Ovary (tissue), 10 donors: Measurements from ENCODE around the gene HNRNPA3. TPM values are rescaled to one million over a fixed set of nuclear protein-coding genes. Genes with fewer than 3 reads are reported as not detected.

Experiments
- DNase-seq, 5 donors: peaks; one replicate each; pipeline ENCODE4 v3.0.0-alpha.2; 2019 to 2020
- H3K27ac ChIP-seq, 2 donors: fragments of 200-600 bp; one replicate each; pipeline versions ENCODE4 v1.5.1 to v1.8.0; 2019 to 2022
- H3K27me3 ChIP-seq: fragments of 200-600 bp; one replicate; pipeline ENCODE4 v1.8.0; 2022
- H3K36me3 ChIP-seq: fragments of 200-600 bp; sonication (generic); one replicate; pipeline ENCODE4 v1.5.1; 2019
- H3K4me1 ChIP-seq: one replicate; pipeline ENCODE4 v1.8.1; 2013; ENCODE audit warnings: mild to moderate bottlenecking, moderate library complexity; ENCODE audit not compliant: insufficient read depth
- H3K4me3 ChIP-seq: fragments of 200-600 bp; sonication (generic); one replicate; pipeline ENCODE4 v1.5.1; 2017
- H3K9me3 ChIP-seq, 2 donors: fragments of 200-600 bp in 1 of 2; sonication (generic) in 1 of 2; one replicate each; pipeline versions ENCODE4 v1.5.1 to v1.8.1; 2013 to 2019; ENCODE audit warnings: mild to moderate bottlenecking in 1 of 2, moderate library complexity in 1 of 2
- EP300 ChIP-seq: sonication (generic); formaldehyde crosslinking; IDR thresholded peaks from one replicate; pipeline ENCODE4 v1.6.1; 2017; ENCODE audit warnings: antibody characterized with exemption
- POLR2A ChIP-seq: fragments of 450-650 bp; IDR thresholded peaks from one replicate; pipeline ENCODE4 v1.6.1; 2017; ENCODE audit warnings: antibody characterized with exemption, mild to moderate bottlenecking, moderate library complexity
- WGBS, 3 donors: extraction: QIAGEN DNeasy Blood & Tissue Kit in 1 of 3; methylation state at CpG; one replicate each; pipeline versions ENCODE4 v1.1.5 to v1.1.7; 2013 to 2017; 5-methylcytosine and 5-hydroxymethylcytosine counted together
- intact Hi-C, 4 donors: fragments of 100-400 bp; cut with DNase I; formaldehyde crosslinking; loops; one replicate each; pipeline versions ENCODE4 v1.11.0 to v1.15.1; 2022 to 2023
- long read RNA-seq, 3 donors: library from polyadenylated mRNA in 2 of 3; unstranded in 2 of 3; transcript quantifications; one replicate each; pipeline ENCODE4 v2.0.0 and lab custom pipeline, GENCODE V29; 2021 to 2026
- polyA plus RNA-seq, 2 donors: library from polyadenylated mRNA; stranded (reverse); fragments of 200-250 nt in 1 of 2; fragments of 350-450 nt in 1 of 2; fragmentation: Illumina TruSeq in 1 of 2; extraction: RNeasy Lipid Tissue Mini Kit (QIAGEN cat#74804) in 1 of 2; gene quantifications; one replicate each; pipeline ENCODE4 v1.2.3, GENCODE V29; 2013 to 2014
- total RNA-seq, 7 donors: library from RNA; depleted of rRNA in 2 of 7; stranded (reverse); fragments of >200 nt in 2 of 7; fragmentation: NEBNext Ultra II Directional in 3 of 7; extraction: Animal tissue kit (Norgen Biotek cat#: 25700) in 3 of 7; gene quantifications; one replicate each; pipeline versions ENCODE4 v1.1.0 to v1.2.4, GENCODE V29; 2016 to 2023
- TF ChIP-seq, protein P1 (sequence below), 3 donors: fragments of 450-650 bp in 2 of 3; fragments of 200-600 bp in 1 of 3; IDR thresholded peaks; one replicate each; pipeline versions ENCODE4 v1.5.1 to v1.8.0; 2016 to 2022; ENCODE audit warnings: antibody characterized with exemption in 3 of 3, mild to moderate bottlenecking in 1 of 3
- donor health status: DM: no; HTN: no; CAD: no; lungs with moderate emphysema.
- donor health status: DM: no; HTN: no; CAD: no.
- donor health status: Bipolar disorder and iron deficiency.
- donor health status: DM: yes; HTN: yes; CAD: no.
- donor health status: DM: no; HTN: no; CAD: no.
- donor health status: DM: yes; HTN: yes; CAD: no.

The HNRNPA3 gene
- 100 to 1,000 TPM in 5 of 7 donors, 10 to 100 TPM in 2; 71.0 to 240 (median 216) TPM for total RNA-seq
- polyA plus RNA-seq: 100 to 1,000 TPM; 175 to 273 TPM
- long read RNA-seq, donor 1, full-length matches to known transcripts: 92 of 153 reads
- long read RNA-seq, donor 1, partial matches to known transcripts: 17 of 153 reads
- long read RNA-seq, donor 1, other reads (novel, unspliced or antisense): 44 of 153 reads
- long read RNA-seq, donor 2, full-length matches to known transcripts: 53 of 356 reads
- long read RNA-seq, donor 2, partial matches to known transcripts: 258 of 356 reads
- long read RNA-seq, donor 2, other reads (novel, unspliced or antisense): 45 of 356 reads
- long read RNA-seq, donor 3, full-length matches to known transcripts: 70 of 111 reads
- long read RNA-seq, donor 3, partial matches to known transcripts: 16 of 111 reads
- long read RNA-seq, donor 3, other reads (novel, unspliced or antisense): 25 of 111 reads

- peak within 1 kb of the TSS; percentile 99 for H3K27ac ChIP-seq
- intact Hi-C loops: loop anchor here (1.0 to 5.0 kb wide), 6 partner anchors 45 to 1090 kb away; partner anchors contain the start of genes NFE2L2 (in 3 of the 4) and HOXD9 (in 1 of the 4)
- H3K36me3 ChIP-seq: no peaks in the 10 kb centered on the region
- no peaks in the 10 kb centered on the region for H3K27me3 ChIP-seq
- H3K4me3 ChIP-seq: peak within 1 kb of the TSS; percentile 94
- peak; percentile 99 to 100 (median 100) for DNase-seq
- WGBS, 3 donors: 0 to 6% (median 1%) methylated on average over 65 to 74 of the region's 74 CpGs
- TF ChIP-seq, protein P1, sequence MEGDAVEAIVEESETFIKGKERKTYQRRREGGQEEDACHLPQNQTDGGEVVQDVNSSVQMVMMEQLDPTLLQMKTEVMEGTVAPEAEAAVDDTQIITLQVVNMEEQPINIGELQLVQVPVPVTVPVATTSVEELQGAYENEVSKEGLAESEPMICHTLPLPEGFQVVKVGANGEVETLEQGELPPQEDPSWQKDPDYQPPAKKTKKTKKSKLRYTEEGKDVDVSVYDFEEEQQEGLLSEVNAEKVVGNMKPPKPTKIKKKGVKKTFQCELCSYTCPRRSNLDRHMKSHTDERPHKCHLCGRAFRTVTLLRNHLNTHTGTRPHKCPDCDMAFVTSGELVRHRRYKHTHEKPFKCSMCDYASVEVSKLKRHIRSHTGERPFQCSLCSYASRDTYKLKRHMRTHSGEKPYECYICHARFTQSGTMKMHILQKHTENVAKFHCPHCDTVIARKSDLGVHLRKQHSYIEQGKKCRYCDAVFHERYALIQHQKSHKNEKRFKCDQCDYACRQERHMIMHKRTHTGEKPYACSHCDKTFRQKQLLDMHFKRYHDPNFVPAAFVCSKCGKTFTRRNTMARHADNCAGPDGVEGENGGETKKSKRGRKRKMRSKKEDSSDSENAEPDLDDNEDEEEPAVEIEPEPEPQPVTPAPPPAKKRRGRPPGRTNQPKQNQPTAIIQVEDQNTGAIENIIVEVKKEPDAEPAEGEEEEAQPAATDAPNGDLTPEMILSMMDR (IDR thresholded peaks at IDR 0.05): peak in 2 of 3 donors; percentile 32 to 33
- TF ChIP-seq EP300: peak; percentile 89
- TF ChIP-seq POLR2A: peak; percentile 95
- no peaks in the 10 kb centered on the region for H3K9me3 ChIP-seq
- peaks cover 3% of the 10 kb centered on the region for H3K4me1 ChIP-seq
Observed at GRCh38 chr2:177212106-177212890, at the start of gene HNRNPA3. Gene HNRNPA3 (plus strand): TSS chr2:177212794. CDS start chr2:177212800, 6 bp downstream.

DNA sequence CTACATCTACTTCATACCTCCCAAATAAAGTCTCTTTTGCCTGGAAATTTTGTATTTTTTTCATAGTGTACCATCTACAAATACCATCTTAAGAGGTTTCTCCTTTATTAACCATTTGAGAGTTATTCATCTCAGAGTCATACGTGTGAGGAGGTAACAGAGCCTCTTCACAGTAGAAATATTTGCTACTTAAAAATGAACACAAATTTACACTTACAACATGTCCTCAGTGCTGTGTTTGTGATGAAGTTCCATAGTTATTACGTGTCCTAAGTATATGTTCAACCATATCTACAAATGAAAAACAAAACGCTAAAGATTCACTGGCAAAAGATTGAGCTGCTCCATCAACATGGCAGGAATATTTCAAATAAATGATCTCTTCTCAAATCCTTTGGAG is 48.5 kb upstream of the HNRNPA3 start:
- Histone ChIP-seq H3K27me3 (no peaks in the 10 kb centered on the region), H3K27ac (peak overlapping the region in 1 of 2 donors; percentile 91), H3K4me3 (no peak overlapping the region), H3K4me1 (peaks cover 3% of the 10 kb centered on the region), H3K36me3 (no peaks in the 10 kb centered on the region), H3K9me3 (no peaks in the 10 kb centered on the region)
- 12 to 15% (median 14%) methylated on average over 3 of the region's 3 CpGs for WGBS, 3 donors
- intact Hi-C loops: loop anchor here in 3 of 4 donors (2.0 to 10.0 kb wide), 8 partner anchors 99 to 1037 kb away; partner anchors contain the start of genes HOXD8 (in 1 of the 3) and NFE2L2 (in 1 of the 3)
- TF ChIP-seq EP300: no peak
- TF ChIP-seq, protein P1 (IDR thresholded peaks at IDR 0.05): no peak
- no peak for TF ChIP-seq POLR2A
- DNase-seq: no peak

DNA sequence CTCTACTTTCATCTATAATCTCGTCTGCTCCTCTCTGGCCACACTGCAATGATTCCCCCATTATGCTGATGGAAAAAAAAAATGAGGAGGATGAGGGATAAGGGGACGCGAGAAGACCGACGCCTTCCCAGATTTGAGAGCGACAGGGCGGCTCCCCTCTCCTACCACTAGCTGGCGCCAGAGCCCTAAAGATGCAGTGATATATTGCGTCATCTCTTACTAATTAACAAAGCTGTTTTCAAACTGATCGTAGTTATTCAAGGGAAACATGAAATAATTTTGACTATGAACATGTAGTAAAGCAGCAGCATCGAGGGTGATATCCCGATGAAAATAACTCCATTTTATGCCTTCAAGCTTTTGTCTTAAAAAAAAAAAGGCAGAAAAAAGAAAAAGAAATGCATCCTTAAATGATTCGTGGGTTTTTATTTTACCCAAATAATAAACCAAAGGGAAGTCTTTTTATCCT is 48.0 kb upstream of the HNRNPA3 start:
- WGBS, 3 donors: 0% methylated on average over 13 of the region's 13 CpGs
- Histone ChIP-seq H3K4me3 (peak overlapping the region; percentile 22), H3K36me3 (no peaks in the 10 kb centered on the region), H3K4me1 (peaks cover 3% of the 10 kb centered on the region), H3K9me3 (no peaks in the 10 kb centered on the region), H3K27ac (peak overlapping the region; percentile 13 to 91), H3K27me3 (no peaks in the 10 kb centered on the region)
- TF ChIP-seq POLR2A: no peak
- TF ChIP-seq, protein P1 (IDR thresholded peaks at IDR 0.05): peak; percentile 92 to 98 (median 97)
- intact Hi-C loops: loop anchor here (2.0 to 10.0 kb wide), 12 partner anchors 43 to 1037 kb away; partner anchors contain the start of genes NFE2L2 (in 2 of the 4), HNRNPA3 (in 1 of the 4) and HOXD8 (in 1 of the 4)
- peak; percentile 83 to 91 (median 90) for DNase-seq

- Histone ChIP-seq H3K36me3 (no peaks in the 10 kb centered on the region), H3K9me3 (no peaks in the 10 kb centered on the region), H3K27me3 (no peaks in the 10 kb centered on the region), H3K4me3 (peak overlapping the region; percentile 22), H3K4me1 (peaks cover 3% of the 10 kb centered on the region), H3K27ac (peak overlapping the region; percentile 13 to 91)
- TF ChIP-seq EP300 (no peak), POLR2A (peak; percentile 12)
- peak in 4 of 5 donors; percentile 44 to 51 (median 50) for DNase-seq
- intact Hi-C loops: loop anchor here (2.0 to 10.0 kb wide), 11 partner anchors 42 to 600 kb away; partner anchors contain the start of genes NFE2L2 (in 2 of the 4) and HNRNPA3 (in 1 of the 4)
- 1 to 3% (median 2%) methylated on average over 8 of the region's 8 CpGs for WGBS, 3 donors
Observed at GRCh38 chr2:177165061-177165583, 47.5 kb upstream of the HNRNPA3 start.
